GM23338 (cell line): Measurements from ENCODE around the gene CHRM5. TPM values are rescaled to one million over a fixed set of nuclear protein-coding genes. Genes with fewer than 3 reads are reported as not detected.

Experiments used
- ATAC-seq: fragments of 200-7000 bp; cut with Tn5 transposase; 3 replicates; pipeline ENCODE4 v1.9.1; 2020
- DNase-seq: peaks from one replicate; pipeline ENCODE4 v3.0.0-alpha.2; 2015; ENCODE audit warnings: low spot score
- H2AFZ ChIP-seq: fragments of 200-600 bp; sonication (generic); 2 replicates; pipeline ENCODE4 v1.8.0; 2016; ENCODE audit warnings: antibody characterized with exemption, mild to moderate bottlenecking, moderate library complexity
- H3F3A ChIP-seq: fragments of 200-600 bp; sonication (generic); replicated peaks from 2 replicates; pipeline ENCODE4 v1.8.0; 2017; ENCODE audit warnings: antibody characterized with exemption, mixed run types, low read depth
- H3K27ac ChIP-seq: fragments of 200-600 bp; sonication (generic); 2 replicates; pipeline ENCODE4 v1.6.1; 2016; ENCODE audit warnings: low read depth
- H3K27me3 ChIP-seq: fragments of 200-600 bp; sonication (generic); 2 replicates; pipeline ENCODE4 v1.8.0; 2016; ENCODE audit warnings: mild to moderate bottlenecking, mixed run types, moderate library complexity; ENCODE audit not compliant: insufficient read depth
- H3K36me3 ChIP-seq: fragments of 200-600 bp; sonication (generic); 2 replicates; pipeline ENCODE4 v1.8.0; 2016; ENCODE audit warnings: mild to moderate bottlenecking; ENCODE audit not compliant: insufficient read depth
- H3K4me1 ChIP-seq: fragments of 200-600 bp; sonication (generic); 2 replicates; pipeline ENCODE4 v1.8.0; 2016; ENCODE audit warnings: mild to moderate bottlenecking, moderate library complexity; ENCODE audit not compliant: insufficient read depth
- H3K4me2 ChIP-seq: fragments of 200-600 bp; sonication (generic); 2 replicates; pipeline ENCODE4 v1.7.1; 2017; ENCODE audit warnings: mixed run types
- H3K4me3 ChIP-seq: fragments of 200-600 bp; sonication (generic); 2 replicates; pipeline ENCODE4 v1.6.1; 2016; ENCODE audit warnings: mixed run types
- H3K79me2 ChIP-seq: fragments of 200-600 bp; sonication (generic); replicated peaks from 2 replicates; pipeline ENCODE4 v1.8.0; 2017; ENCODE audit warnings: mild to moderate bottlenecking; ENCODE audit not compliant: insufficient read depth
- H3K9me2 ChIP-seq: fragments of 200-600 bp; sonication (generic); 2 replicates; pipeline ENCODE4 v1.8.0; 2017; ENCODE audit not compliant: insufficient read depth
- H4K20me1 ChIP-seq: fragments of 200-600 bp; sonication (generic); replicated peaks from 2 replicates; pipeline ENCODE4 v1.8.0; 2017; ENCODE audit warnings: mild to moderate bottlenecking; ENCODE audit not compliant: insufficient read depth
- H3K27ac Mint-ChIP-seq: 2 replicates; pipeline ENCODE4 v1.8.0; 2020; ENCODE audit warnings: inconsistent platforms, mild to moderate bottlenecking, moderate library complexity, mixed read lengths
- H3K27me3 Mint-ChIP-seq: 3 replicates; pipeline ENCODE4 v1.8.0; 2022; ENCODE audit warnings: low read depth, mild to moderate bottlenecking, moderate library complexity, mixed read lengths, inconsistent platforms; ENCODE audit not compliant: insufficient read depth, poor library complexity
- H3K36me3 Mint-ChIP-seq: 3 replicates; pipeline ENCODE4 v1.8.0; 2021; ENCODE audit warnings: low read depth, mild to moderate bottlenecking, inconsistent platforms, moderate library complexity, mixed read lengths
- H3K4me1 Mint-ChIP-seq: 3 replicates; pipeline ENCODE4 v1.8.0; 2020; ENCODE audit warnings: mild to moderate bottlenecking, inconsistent platforms, mixed read lengths
- H3K4me3 Mint-ChIP-seq: 3 replicates; pipeline ENCODE4 v1.8.0; 2021; ENCODE audit warnings: moderate library complexity, mild to moderate bottlenecking, inconsistent platforms, mixed read lengths
- H3K9me3 Mint-ChIP-seq: 3 replicates; pipeline ENCODE4 v1.8.0; 2020; ENCODE audit warnings: moderate library complexity, mild to moderate bottlenecking, inconsistent platforms, mixed read lengths
- ETS1 ChIP-seq: IDR thresholded peaks from 2 replicates; pipeline ENCODE4 v1.6.1; 2016; ENCODE audit warnings: antibody characterized with exemption
- EZH2 ChIP-seq: fragments of 200-600 bp; sonication (generic); IDR thresholded peaks from one replicate; pipeline ENCODE4 v1.8.0; 2017; ENCODE audit warnings: antibody characterized with exemption, mild to moderate bottlenecking, low read depth; ENCODE audit not compliant: unreplicated experiment
- JUNB ChIP-seq: IDR thresholded peaks from one replicate; pipeline ENCODE4 v1.6.1; 2016; ENCODE audit warnings: antibody characterized with exemption; ENCODE audit not compliant: unreplicated experiment
- POLR2AphosphoS5 ChIP-seq: IDR thresholded peaks from 2 replicates; pipeline ENCODE4 v1.6.1; 2016; ENCODE audit warnings: antibody characterized with exemption, low read depth
- ZNF114 ChIP-seq: fragments of 250-450 bp; sonication (Bioruptor Pico); IDR thresholded peaks from 2 replicates; pipeline ENCODE4 v1.5.0; 2020; ENCODE audit warnings: mild to moderate bottlenecking, moderate library complexity
- ZNF331 ChIP-seq: fragments of 250-450 bp; sonication (Bioruptor Pico); IDR thresholded peaks from 2 replicates; pipeline ENCODE4 v1.5.0; 2020; ENCODE audit warnings: low read depth, mild to moderate bottlenecking, moderate library complexity
- ZNF462 ChIP-seq: fragments of 250-450 bp; sonication (Bioruptor Pico); IDR thresholded peaks from 2 replicates; pipeline ENCODE4 v1.5.0; 2020; ENCODE audit warnings: mild to moderate bottlenecking, moderate library complexity
- polyA plus RNA-seq: library from polyadenylated mRNA; unstranded; fragments of >200 nt; fragmentation: Nextera tagmentation; extraction: Ambion mirVana; gene quantifications from 2 replicates; pipeline ENCODE4 v1.2.1, GENCODE V29; 2016
- total RNA-seq: library from RNA; depleted of rRNA; stranded (reverse); fragments of >200 nt; shearing (Covaris generic); gene quantifications from 2 replicates; pipeline ENCODE4 v1.2.3, GENCODE V29; 2014
- TF ChIP-seq, protein P1 (sequence below), 2 experiments: fragments of 200-600 bp in 1 of 2; sonication (generic) in 1 of 2; conservative IDR thresholded peaks; 2 replicates each; pipeline versions ENCODE4 v1.5.1 to v1.6.1; 2016 to 2017; ENCODE audit warnings: antibody characterized with exemption in 2 of 2, low read depth in 2 of 2, mild to moderate bottlenecking in 2 of 2, moderate library complexity in 1 of 2

CHRM5 gene
- total and polyA plus RNA-seq, 2 experiments from 2014 or later: not detected

DNA sequence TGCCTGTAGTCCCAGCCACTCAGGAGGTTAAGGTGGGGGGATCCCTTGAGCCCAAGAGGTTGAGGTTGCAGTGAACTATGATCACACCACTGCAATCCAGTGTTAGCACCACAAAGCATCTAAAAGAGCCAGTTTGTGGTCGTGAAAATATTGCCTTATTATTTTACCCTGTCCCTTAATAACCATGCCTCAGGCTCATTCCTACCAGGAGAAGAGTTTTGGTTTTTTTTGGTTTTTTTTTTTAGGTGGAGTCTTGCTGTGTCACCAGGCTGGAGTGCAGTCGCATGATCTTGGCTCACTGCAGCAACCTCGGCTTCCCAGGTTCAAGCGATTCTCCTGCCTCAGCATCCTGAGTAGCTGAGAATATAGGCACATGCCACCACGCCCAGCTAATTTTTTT, 88.6 kb downstream of the CHRM5 start:
- Histone ChIP-seq H2AFZ (no peak overlapping the region), H3K9me2 (0 out of 2 replicates have a peak, but pooled peaks cover 3% of the 10 kb centered on the region), H3K4me3 (no peak overlapping the region), H3K4me2 (no peak overlapping the region), H3K4me1 (no peaks in the 10 kb centered on the region), H3K36me3 (no peaks in the 10 kb centered on the region), H3K27me3 (no peaks in the 10 kb centered on the region), H4K20me1 (no peaks in the 10 kb centered on the region), H3F3A (no peaks in the 10 kb centered on the region), H3K79me2 (no peaks in the 10 kb centered on the region), H3K27ac (no peak overlapping the region)
- ATAC-seq (no peak), DNase-seq (no peak)
- Mint-ChIP-seq H3K36me3 (no peaks in the 10 kb centered on the region; the same call in 2 of the 3 replicates), H3K9me3 (no peaks in the 10 kb centered on the region; the same call in 2 of the 3 replicates), H3K4me3 (no peak overlapping the region), H3K27me3 (no peaks in the 10 kb centered on the region), H3K4me1 (no peaks in the 10 kb centered on the region), H3K27ac (no peak overlapping the region)
- no peak for TF ChIP-seq EZH2

GRCh38 chr15:34059476-34059875, 91.2 kb downstream of the CHRM5 start:
- TF ChIP-seq ZNF114 (CRISPR knock-in tag) (no peak), ZNF462 (CRISPR knock-in tag) (no peak), JUNB (no peak), ZNF331 (CRISPR knock-in tag) (no peak), POLR2AphosphoS5 (no peak), ETS1 (no peak)
- TF ChIP-seq, protein P1, sequence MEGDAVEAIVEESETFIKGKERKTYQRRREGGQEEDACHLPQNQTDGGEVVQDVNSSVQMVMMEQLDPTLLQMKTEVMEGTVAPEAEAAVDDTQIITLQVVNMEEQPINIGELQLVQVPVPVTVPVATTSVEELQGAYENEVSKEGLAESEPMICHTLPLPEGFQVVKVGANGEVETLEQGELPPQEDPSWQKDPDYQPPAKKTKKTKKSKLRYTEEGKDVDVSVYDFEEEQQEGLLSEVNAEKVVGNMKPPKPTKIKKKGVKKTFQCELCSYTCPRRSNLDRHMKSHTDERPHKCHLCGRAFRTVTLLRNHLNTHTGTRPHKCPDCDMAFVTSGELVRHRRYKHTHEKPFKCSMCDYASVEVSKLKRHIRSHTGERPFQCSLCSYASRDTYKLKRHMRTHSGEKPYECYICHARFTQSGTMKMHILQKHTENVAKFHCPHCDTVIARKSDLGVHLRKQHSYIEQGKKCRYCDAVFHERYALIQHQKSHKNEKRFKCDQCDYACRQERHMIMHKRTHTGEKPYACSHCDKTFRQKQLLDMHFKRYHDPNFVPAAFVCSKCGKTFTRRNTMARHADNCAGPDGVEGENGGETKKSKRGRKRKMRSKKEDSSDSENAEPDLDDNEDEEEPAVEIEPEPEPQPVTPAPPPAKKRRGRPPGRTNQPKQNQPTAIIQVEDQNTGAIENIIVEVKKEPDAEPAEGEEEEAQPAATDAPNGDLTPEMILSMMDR (conservative IDR thresholded peaks at IDR 0.05; ENCODE audit: low read depth in 2 of 2): no peak
- no peak overlapping the region for H3K4me3 ChIP-seq
- no peak for ATAC-seq
- H3K79me2 ChIP-seq: no peaks in the 10 kb centered on the region
- H3K4me3 Mint-ChIP-seq: no peak overlapping the region
- H3K9me3 Mint-ChIP-seq: no peaks in the 10 kb centered on the region
- H3K9me2 ChIP-seq: no peaks in the 10 kb centered on the region
- H3F3A ChIP-seq: no peaks in the 10 kb centered on the region
- H3K27me3 ChIP-seq: no peaks in the 10 kb centered on the region
- no peak overlapping the region for H2AFZ ChIP-seq
- no peak overlapping the region for H3K27ac Mint-ChIP-seq
- no peaks in the 10 kb centered on the region for H3K4me1 ChIP-seq
- H3K27ac ChIP-seq: no peak overlapping the region
- H3K4me1 Mint-ChIP-seq: no peaks in the 10 kb centered on the region
- no peak for DNase-seq
- H3K4me2 ChIP-seq: no peak overlapping the region
- no peaks in the 10 kb centered on the region for H3K36me3 ChIP-seq
- H3K36me3 Mint-ChIP-seq: no peaks in the 10 kb centered on the region
- H4K20me1 ChIP-seq: no peaks in the 10 kb centered on the region
- no peaks in the 10 kb centered on the region for H3K27me3 Mint-ChIP-seq
